HG03378 (cell line): ENCODE data around the gene PAK5.

Experiments
- ATAC-seq: cut with Tn5 transposase; IDR thresholded peaks from one replicate; pipeline ENCODE4 v1.9.1; 2021; ENCODE audit warnings: mild to moderate bottlenecking, moderate library complexity; ENCODE audit not compliant: unreplicated experiment

The PAK5 gene

GRCh38 chr20:9581509-9581908 lies 257.4 kb downstream of the PAK5 start:
- ATAC-seq: no peak

GRCh38 chr20:9578594-9578993 lies 260.3 kb downstream of the PAK5 start:
- ATAC-seq: no peak

GRCh38 chr20:9577397-9577796 lies 261.5 kb downstream of the PAK5 start:
- ATAC-seq: no peak

- no peak for ATAC-seq
Measured at GRCh38 chr20:9576695-9577094, 262.2 kb downstream of the PAK5 start.

- ATAC-seq: no peak
Measured at GRCh38 chr20:9575836-9576235, 263.0 kb downstream of the PAK5 start.

- ATAC-seq: no peak
Measured at GRCh38 chr20:9574776-9575175, 264.1 kb downstream of the PAK5 start.

- ATAC-seq: no peak
Measured at GRCh38 chr20:9574181-9574580, 264.7 kb downstream of the PAK5 start.

GRCh38 chr20:9573335-9574151 lies 265.3 kb downstream of the PAK5 start:
- ATAC-seq: no peak

- ATAC-seq: no peak
Measured at GRCh38 chr20:9572670-9573069, 266.2 kb downstream of the PAK5 start.

GRCh38 chr20:9571783-9572182 lies 267.1 kb downstream of the PAK5 start:
- ATAC-seq: no peak

GRCh38 chr20:9570612-9571011 lies 268.3 kb downstream of the PAK5 start:
- ATAC-seq: no peak

GRCh38 chr20:9566977-9567376 lies 271.9 kb downstream of the PAK5 start:
- no peak for ATAC-seq

- ATAC-seq: no peak
Measured at GRCh38 chr20:9565910-9566550, 272.8 kb downstream of the PAK5 start.

- ATAC-seq: no peak
Measured at GRCh38 chr20:9557411-9557810, 281.5 kb downstream of the PAK5 start.

GRCh38 chr20:9555781-9556180 lies 283.1 kb downstream of the PAK5 start:
- ATAC-seq: no peak

- ATAC-seq: no peak
Measured at GRCh38 chr20:9551808-9552550, 286.9 kb downstream of the PAK5 start.

GRCh38 chr20:9550871-9551270 lies 288.0 kb downstream of the PAK5 start:
- ATAC-seq: no peak

- no peak for ATAC-seq
Measured at GRCh38 chr20:9550283-9550682, 288.6 kb downstream of the PAK5 start.

GRCh38 chr20:9543214-9543613 lies 295.7 kb downstream of the PAK5 start:
- ATAC-seq: no peak

GRCh38 chr20:9535449-9535848 lies 303.4 kb downstream of the PAK5 start:
- no peak for ATAC-seq

GRCh38 chr20:9534025-9534424 lies 304.9 kb downstream of the PAK5 start:
- ATAC-seq: no peak
